GM19043 (cell line): Measurements from ENCODE around the gene L3MBTL3.

ENCODE experiments used
- ATAC-seq: cut with Tn5 transposase; IDR thresholded peaks from one replicate; pipeline ENCODE4 v1.9.1; 2021; ENCODE audit warnings: low read depth; ENCODE audit not compliant: unreplicated experiment

Gene L3MBTL3

DNA sequence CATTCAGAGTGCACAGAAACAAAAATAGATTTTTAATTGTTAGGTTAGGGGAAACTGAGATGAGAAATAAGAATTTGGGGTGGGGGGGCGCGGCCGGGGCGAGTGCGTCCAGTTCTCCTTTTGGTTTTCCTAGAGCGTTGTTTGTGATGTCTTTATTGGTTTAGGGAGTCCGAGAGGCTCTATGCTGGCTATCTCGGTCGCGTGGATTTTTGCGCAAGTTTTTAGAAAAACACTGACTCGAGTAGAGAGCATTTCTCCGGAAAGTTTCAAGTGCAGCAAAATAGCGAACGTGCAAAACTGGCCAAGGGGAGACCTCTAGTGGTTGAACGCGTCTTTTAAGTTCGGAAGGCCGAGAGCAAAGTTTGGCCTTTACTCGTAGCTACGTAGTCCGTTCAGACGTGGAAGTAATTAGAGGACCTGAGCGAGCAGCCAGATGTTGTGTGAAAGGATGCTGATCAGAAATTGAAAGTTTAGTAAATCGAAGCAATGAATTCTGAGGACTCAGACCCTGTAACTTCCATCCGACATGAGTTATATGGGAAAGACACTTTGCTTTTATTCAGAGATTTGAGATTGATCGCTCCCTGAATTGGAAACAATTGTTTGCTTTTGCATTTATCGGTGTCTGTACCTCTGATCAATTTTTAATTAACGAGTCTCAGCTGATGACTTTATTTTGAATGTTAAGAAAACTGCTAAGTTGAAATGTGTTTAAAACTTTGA, 2.7 kb downstream of the L3MBTL3 start:
- ATAC-seq: peak; percentile 71

DNA sequence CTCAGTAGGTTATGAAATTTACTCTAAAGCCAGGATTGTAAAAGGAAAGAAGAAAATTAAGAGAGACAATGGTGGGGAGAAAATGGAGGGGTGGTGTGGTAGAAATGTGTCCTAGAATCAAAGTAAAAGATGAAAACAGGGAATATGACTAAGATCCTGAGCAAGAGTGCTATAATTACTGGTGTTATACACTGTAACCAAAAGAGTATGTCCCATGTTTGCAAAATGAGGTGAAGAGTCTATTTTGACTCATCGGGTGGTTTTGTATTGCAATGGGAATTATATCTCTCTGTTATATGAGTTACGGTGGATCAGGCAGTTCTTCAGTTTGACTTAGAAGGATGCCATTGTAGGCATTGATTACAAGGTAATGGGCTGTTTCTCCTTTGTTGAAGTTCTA, 8.5 kb downstream of the L3MBTL3 start:
- no peak for ATAC-seq

DNA sequence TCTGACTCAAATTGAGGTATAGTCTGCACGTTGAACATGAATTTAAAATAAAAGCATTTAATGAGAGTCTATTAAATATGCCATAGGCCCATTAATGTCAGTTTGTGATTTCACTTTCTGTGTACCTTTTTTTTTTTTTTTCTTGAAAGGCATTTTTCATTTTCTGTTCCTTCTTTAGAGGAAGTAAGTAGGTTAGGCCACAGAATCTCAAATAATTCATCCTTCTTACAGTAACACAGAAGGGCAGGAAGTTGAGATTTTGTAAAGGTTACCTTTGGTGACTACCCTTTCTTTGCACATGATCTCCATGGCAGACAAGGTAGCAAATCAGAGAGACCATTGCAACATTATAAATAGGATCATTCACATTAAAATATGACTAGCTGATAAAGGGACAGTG, 9.6 kb downstream of the L3MBTL3 start:
- peak; percentile 93 for ATAC-seq

DNA sequence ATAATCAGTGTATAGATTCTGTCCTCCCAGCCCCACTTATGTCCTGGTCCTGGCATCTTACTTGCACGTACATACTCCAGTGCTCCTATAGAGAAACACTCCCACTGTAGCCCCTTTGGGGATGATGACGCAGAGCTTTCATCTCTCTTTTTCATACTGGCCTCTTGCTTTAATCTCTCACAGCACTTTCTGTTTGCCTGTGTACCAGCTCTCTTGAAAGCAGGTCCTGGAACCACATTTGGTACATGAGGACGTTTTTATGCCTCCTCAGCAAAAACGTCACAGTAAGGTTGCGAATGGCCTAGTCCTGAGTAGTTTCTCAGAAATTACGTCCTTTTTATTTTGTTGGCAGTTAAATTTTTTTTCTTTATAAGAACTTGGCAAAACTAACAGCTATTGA, 10.8 kb downstream of the L3MBTL3 start:
- ATAC-seq: no peak

DNA sequence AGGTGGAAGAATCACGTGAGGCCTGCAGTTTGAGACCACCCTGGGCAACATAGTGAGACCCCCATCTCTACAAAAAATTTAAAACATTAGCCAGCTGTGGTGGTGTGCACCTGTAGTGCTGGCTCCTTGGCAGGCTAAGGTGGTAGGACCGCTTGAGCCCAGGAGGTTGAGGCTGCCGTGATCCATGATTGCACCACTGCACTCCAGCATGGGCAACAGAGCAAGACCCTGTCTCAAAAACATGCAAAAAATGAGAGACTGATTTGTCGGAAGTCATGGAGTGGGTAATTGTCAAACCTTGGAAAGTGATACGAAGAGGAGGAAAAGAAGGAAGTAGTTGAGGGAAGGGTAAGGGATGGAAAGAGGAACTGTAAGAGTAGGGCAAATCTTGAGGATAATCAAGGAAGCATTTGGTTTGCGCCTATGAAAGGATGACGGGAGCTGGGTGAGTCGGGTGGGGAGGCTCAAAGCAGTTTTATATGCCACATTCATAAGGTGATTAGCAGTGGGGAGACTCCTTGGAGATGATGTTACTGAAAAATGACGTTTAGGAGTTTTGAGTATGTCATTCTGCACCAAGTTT, 14.5 kb downstream of the L3MBTL3 start:
- no peak for ATAC-seq

DNA sequence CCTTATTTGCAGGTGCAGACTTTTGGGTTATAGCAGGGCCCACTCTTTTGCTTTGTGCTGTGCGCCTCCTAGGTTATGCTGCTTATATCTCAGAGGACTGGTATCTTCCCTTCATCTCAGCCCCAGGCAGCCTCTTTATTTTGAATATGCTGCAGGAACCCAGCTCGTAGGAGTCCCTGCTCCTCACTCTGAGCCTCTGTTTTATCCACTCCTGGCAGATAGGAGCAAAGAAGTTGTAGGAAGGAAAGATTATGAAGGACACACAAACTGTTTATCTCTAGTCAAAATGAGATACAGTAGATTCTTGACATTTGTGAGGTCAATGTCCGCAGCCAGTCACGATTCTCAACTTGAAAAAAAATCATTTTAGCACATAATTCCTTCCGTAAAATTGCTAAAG, 15.6 kb downstream of the L3MBTL3 start:
- no peak for ATAC-seq

DNA sequence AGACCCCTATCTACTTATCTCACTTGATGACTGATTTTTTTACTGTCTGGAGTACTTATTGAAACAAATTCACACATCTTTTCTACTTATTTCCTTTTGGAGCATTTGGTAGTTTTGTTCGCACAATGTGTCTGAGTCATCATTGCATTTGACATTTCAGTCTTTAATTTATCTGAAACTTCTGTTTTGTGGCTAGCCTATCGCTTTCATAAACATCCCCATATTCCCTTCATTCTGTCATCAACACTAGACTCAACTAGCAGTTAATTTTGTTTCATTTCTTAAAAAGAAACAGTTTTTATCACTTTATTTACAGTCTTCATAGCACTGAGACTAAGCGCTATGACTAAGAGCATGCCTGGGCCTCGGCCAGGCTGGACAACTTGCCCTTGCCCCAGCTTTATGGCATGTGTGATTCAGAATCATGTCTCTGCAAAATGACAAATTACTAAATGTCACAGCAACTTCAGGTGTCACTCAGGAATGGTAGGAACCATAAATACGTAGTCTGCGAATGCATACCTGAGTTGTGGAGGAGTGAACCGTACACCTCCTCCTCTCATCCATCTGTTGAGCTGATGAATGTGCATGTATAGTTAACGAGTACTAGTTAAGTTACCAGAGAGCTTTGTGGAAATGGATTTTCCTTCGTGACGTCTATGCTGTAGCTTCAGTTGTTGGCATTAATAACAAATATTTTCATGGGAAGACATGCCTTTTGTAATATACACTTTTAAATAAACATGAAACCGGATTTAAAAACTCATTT, 16.2 kb downstream of the L3MBTL3 start:
- ATAC-seq: no peak

DNA sequence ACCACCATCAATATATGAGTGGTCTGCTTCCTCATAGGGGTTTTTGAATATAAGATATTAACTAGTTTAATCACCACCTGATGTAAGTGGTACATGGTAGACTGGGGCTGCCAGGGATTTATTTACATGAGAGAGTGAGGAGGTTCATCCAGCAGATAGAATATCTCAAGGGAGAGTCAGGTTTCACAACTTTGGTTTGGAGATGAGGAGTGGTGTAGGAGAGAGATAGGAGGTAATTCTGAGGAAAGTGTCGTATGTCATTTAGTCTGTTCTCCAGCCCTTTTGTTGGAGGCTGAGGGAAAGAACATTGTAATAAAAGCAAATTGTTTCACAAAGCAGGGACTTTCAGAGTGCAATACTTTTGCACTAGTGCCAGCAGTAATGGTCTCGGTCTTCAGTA, 16.8 kb downstream of the L3MBTL3 start:
- ATAC-seq: no peak

DNA sequence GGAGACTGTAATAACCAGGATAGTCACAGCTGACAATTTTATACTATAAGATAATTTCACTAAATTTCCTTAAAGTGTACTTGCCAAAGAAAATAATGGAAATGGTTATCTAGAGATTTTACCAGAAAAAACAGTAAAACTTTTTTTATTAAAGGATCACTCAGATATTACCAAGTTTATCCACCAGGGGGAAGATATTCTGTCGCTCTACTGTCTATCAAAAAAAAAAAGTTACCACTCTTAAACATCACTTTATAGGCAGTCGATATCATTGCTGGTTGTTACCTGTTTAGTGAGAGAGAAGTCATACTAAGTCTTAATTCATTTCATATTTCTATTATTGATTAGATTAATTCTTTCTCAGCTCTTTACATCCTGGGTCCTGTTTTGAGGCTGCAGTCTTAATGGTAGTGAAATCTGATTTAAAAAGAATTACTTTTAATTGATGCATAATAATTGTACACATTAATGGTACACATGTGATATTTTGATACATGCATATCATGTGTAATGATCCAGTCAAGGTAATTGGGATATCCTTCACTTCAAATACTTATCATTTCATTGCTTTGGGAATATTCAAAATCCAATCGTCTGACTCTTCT, 18.9 kb downstream of the L3MBTL3 start:
- no peak for ATAC-seq

DNA sequence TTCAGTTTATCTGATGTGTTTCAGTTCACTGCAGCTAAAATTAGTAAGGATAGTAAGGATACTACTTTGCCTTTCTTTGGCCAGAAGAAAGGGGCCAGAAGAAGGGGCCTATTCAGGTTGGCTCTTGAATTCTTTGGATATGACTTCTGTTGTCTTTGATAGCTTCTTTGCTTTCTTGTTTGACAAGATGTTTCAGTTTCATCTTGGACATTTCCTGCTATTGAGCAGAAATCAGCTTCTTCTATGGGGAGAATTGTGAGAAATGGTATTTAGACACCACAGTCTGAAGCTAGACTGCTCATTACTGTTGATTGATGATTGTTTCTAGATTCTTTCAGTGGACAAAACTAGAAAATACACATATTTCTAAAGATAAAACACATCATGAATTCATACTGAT, 23.2 kb downstream of the L3MBTL3 start:
- no peak for ATAC-seq

DNA sequence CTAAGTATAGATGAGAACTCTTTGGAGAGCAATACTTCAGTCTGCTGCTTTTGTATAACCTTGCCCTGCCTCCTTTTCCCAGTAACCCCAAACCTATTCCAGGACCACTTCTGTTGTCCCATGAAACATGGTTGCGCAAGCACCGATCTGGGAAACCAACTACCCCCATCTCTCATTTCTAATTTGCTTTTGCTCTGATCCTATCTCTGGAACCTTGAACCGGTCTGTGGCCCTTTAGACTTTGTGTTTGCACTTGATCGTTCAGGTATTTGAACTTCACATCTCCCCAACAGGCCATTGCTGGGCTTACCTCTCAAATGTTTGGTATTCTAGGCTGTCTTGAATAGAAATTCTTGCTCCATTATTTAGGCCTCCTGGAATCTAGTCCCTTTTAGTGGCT, 25.0 kb downstream of the L3MBTL3 start:
- ATAC-seq: no peak

DNA sequence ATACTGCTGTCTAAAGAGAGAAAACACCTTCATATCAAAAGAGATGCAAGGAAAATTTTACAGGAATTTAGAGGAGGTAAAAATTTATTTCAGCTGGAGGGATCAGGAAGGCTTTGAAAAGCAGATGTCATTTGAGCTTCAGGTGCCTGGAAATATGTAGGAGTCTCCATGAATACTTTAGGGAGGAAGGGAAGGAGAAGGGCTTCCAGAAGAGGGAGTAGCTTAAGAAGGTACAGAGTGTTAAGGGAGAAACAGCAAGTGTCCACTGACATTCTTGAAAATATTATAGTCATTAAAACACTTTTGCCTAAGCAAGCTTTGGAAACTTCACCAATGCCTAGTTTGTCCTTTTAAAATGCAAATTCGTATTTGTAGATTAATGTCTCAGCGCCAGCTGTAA, 27.2 kb downstream of the L3MBTL3 start:
- ATAC-seq: no peak

DNA sequence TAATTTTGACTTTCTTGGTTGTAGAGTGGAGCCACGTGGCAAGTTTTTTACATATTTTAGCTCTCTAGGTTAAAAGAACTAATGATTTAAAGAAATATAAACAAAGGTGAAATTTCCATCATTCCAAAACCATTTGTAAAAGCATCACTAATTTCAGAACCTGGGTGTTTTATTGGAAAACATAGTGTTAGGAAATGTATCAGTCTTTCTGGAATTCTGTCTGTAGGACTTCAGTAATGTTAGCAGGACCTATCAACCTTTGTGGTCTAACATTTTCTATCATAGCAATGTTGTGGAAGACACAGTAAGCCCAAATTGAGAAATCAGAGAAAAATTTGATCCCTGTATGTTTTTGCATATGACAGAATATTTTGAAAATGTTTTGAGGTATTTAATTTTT, 28.3 kb downstream of the L3MBTL3 start:
- no peak for ATAC-seq

DNA sequence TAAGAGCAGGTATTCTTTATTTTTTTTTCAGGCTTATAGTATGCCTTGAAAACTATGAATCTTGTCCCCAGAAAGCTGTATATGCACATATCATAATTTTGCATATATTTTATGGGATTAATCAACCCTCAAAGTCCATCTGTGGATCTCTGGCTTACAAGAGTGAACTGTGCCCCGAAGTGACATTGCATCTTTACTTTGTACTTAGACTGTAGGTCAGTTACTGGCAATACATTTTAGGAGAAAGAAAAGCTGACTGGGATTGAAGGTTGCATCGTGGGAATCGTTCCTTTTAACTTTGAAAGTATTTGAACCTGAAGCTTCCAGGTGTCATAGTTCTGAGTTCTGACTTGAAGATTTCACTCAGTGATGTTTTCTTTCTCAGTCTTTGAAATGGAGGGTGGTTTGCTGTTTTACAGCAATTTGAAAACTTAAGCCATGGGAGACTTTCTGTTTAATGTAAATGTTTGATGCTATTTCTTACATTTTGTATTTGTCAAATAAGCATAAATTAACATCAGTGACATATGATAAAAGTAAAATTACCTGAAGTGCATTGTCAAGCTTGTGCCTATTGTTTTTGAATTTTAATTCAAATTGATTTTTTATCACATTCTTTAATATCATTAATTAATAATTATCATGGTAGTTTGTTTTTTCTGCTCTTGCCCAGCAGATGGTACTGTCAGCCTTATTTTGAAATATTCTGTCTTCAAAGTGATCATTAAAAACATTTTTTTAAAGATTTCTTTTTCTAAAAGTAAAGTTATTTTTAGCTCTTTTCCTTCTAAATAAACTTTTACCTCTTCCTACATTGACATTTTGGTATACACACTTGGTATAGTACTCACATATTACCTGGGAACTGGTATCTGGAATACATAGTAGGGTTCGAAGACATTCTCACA, 29.0 kb downstream of the L3MBTL3 start:
- no peak for ATAC-seq

DNA sequence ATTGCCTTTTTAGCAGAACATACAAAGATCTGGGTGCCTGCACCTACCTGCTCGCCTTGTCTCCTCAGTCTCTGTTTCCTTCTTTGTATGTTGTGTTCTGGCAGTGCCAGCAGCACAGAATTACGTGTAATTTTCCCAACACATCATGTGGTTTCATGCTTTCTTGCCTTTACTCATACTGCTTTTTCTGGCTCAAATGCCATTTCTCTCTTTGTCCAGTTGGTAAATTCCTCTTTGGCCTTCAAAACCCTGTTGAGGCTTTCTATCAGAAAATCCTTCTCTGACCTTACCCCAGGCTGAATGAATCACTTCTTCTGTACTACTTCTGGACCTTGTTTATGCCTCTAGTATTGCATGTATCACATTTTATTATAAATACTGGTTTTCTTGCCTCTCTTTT, 31.8 kb downstream of the L3MBTL3 start:
- no peak for ATAC-seq

DNA sequence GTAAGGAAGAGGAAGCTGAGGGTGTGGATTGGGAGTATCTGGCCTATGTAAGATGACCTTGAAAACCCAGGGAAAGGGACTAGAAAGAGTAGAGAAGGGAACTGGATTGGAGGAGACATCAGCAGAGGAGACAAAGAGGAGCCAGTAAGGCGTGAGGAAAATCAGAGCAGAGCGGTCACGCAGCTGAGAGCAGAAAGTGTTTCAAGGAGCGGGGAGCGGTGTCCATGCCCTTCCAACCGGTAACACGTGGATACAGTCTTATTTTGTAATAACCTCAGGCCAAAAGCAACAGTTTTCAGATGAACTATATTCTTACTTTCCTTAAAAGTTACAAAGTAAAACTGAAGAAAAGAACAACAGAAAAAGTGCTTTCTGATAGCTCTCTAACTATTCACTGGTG, 36.3 kb downstream of the L3MBTL3 start:
- no peak for ATAC-seq

DNA sequence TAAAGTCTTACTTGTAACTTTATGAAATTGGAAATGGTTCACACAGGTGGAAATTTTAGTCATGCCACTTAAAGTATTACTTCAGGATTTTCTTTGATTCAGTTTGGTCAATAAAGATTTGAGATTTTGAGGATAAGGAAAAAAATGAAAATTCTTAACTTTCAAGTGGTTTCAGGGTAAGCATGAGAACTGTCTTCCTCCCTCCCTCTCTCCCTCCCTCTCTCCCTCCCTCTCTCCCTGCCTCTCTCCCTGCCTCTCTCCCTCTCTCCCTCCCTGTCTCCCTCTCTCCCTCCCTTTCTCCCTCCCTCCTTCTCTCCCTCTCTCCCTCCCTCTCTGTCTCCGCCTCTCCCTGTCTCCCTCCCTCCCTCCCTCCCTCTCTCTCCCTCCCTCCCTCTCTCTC, 36.9 kb downstream of the L3MBTL3 start:
- ATAC-seq: no peak

DNA sequence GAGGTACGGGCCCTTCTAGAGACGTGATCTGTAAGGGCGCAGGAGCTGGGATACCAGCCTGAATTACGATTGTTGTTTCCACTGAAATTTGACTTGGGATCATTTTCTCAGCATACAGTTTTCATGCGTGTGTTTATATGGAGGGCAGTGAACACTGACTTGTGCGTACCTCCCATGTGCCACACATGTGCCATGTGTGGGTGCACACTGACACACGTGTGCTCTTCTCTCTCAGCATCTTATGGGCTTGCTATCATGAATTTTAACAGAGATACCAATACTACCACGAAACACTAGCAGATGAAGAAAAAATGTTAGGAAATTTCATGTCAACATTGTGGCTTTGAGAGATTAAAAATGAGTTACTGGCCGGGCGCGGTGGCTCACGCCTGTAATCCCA, 39.1 kb downstream of the L3MBTL3 start:
- ATAC-seq: no peak

DNA sequence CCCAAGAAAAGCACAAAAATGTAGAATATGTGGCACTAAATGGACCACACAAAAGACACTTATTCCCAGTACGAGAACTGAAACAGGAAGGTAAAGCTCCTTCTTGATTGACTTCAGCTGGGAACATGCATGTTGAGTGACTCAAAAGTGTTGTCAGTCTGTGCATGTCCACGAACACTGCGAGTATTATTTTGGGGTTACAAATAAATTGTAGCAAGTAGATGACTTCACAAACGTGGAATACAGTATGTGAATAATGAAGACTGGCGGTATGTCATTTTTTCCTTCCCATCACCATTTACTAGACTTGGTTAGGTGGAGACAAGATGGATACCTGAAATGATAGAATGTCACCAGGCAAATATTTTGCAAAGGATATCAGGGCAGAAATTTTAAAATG, 45.4 kb downstream of the L3MBTL3 start:
- no peak for ATAC-seq

DNA sequence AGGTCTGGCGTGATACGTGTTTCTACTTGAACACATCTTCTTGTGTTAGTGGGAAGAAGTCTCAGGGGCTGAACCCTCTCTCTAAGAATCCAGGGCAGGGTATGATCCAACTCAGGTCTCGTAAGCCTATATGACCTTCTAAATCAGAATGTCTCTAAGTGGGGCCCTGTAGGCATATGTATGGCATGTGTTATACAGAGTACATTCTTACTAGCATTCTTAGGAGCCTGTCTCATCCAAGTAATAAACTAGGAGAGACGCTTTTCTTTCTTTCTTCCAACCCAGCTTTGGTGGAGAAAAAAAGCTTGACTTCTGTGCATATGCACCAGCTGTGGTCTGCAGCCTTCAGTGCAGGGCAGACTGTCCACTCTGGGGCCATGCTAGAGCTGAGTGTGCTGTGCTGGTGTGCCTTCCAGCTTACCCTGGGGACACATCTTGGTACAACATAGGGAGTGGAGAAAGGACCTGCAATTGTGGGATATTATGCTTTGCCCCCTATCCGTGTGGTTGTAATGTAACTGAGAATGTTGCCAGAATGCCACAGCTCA, 47.3 kb downstream of the L3MBTL3 start:
- no peak for ATAC-seq
